ENCODE data around the gene RAD1.
A peak's percentile ranks its signal among the peaks of the same experiment; 100 is the strongest.

The RAD1 gene

DNA sequence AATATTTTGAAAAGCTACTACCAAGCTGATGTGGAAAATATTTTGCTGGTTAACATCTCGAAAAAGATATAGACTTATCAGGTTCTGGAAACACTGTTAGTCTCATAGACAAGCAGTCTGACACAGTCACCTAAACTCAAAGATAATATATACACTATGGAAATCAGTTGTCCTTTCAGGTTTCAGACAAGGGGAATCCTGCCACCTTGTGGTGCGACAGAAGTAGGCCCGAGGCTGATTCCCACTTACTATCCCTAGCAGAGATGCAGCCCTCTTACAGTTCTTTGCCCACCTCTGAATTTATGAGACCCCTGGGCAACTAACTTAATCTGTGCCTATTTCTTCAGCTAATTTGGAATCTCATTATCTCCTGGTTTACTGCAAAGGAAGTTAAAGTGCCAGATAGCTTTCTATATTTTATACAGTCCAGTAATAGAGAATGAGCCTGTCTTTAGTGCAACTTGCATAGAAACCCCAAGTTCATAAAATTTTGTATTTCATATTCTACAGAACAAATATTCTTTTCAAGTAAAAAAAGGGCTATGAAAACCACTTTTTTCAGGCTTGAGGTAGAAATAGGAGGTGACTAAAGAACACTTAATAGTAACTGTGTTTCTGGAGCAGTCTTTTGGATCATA, 16.9 kb downstream of the RAD1 start:
- Histone ChIP-seq H3K9me3 (ENCODE audit: low read length) (no peaks in the 10 kb centered on the region), H3K4me3 (ENCODE audit: low read depth, low read length, poor library complexity, severe bottlenecking) (no peak overlapping the region), H2AFZ (ENCODE audit: low read length) (no peak overlapping the region), H3K79me2 (ENCODE audit: insufficient read depth, low read length) (no peaks in the 10 kb centered on the region), H4K20me1 (ENCODE audit: insufficient read depth, low read length) (no peaks in the 10 kb centered on the region), H3K9me2 (ENCODE audit: low read depth, low read length) (no peaks in the 10 kb centered on the region), H3K9ac (ENCODE audit: low read length) (no peak overlapping the region), H3K36me3 (ENCODE audit: insufficient read depth, low read length) (no peaks in the 10 kb centered on the region), H3K4me1 (ENCODE audit: insufficient read depth, low read length, severe bottlenecking) (no peaks in the 10 kb centered on the region), H3K27ac (ENCODE audit: low read depth, low read length, poor library complexity, severe bottlenecking) (no peak overlapping the region), H3K4me2 (ENCODE audit: low read length) (no peak overlapping the region), H3F3A (ENCODE audit: insufficient read depth, low read length) (no peaks in the 10 kb centered on the region), H3K27me3 (ENCODE audit: insufficient read depth, low read length) (no peaks in the 10 kb centered on the region)
- TF ChIP-seq, protein P1, sequence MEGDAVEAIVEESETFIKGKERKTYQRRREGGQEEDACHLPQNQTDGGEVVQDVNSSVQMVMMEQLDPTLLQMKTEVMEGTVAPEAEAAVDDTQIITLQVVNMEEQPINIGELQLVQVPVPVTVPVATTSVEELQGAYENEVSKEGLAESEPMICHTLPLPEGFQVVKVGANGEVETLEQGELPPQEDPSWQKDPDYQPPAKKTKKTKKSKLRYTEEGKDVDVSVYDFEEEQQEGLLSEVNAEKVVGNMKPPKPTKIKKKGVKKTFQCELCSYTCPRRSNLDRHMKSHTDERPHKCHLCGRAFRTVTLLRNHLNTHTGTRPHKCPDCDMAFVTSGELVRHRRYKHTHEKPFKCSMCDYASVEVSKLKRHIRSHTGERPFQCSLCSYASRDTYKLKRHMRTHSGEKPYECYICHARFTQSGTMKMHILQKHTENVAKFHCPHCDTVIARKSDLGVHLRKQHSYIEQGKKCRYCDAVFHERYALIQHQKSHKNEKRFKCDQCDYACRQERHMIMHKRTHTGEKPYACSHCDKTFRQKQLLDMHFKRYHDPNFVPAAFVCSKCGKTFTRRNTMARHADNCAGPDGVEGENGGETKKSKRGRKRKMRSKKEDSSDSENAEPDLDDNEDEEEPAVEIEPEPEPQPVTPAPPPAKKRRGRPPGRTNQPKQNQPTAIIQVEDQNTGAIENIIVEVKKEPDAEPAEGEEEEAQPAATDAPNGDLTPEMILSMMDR (IDR thresholded peaks at IDR 0.05; ENCODE audit: low read length) = peak; percentile 85
- TF ChIP-seq EZH2 (IDR thresholded peaks at IDR 0.05; ENCODE audit: borderline replicate concordance, low read length) = no peak

DNA sequence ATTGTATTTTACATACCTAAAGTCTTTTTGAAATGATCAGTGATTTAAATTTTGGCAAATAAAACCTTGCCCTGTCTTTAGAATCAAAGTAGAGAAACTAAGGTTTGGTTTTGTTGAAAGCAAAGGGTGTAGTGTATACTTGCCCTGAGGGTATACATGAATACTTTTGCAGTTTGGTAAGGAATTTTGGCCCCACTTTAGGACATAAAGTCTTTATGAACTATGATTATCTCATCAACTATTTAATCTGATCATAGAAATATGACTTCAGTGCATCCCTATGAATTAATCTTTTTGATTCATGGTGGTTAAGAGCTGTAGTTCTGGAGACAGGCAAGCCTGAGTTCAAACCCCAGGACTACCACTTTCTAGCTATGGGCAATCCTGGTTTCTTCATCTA, 17.7 kb downstream of the RAD1 start:
- Histone ChIP-seq H3K4me2 (ENCODE audit: low read length) (no peak overlapping the region), H3K4me3 (ENCODE audit: low read depth, low read length, poor library complexity, severe bottlenecking) (no peak overlapping the region), H3K4me1 (ENCODE audit: insufficient read depth, low read length, severe bottlenecking) (no peaks in the 10 kb centered on the region), H3K27ac (ENCODE audit: low read depth, low read length, poor library complexity, severe bottlenecking) (no peak overlapping the region), H3K9me2 (ENCODE audit: low read depth, low read length) (no peaks in the 10 kb centered on the region), H3K9ac (ENCODE audit: low read length) (no peak overlapping the region), H3F3A (ENCODE audit: insufficient read depth, low read length) (no peaks in the 10 kb centered on the region), H4K20me1 (ENCODE audit: insufficient read depth, low read length) (no peaks in the 10 kb centered on the region), H3K36me3 (ENCODE audit: insufficient read depth, low read length) (no peaks in the 10 kb centered on the region), H3K27me3 (ENCODE audit: insufficient read depth, low read length) (no peaks in the 10 kb centered on the region), H3K79me2 (ENCODE audit: insufficient read depth, low read length) (no peaks in the 10 kb centered on the region), H2AFZ (ENCODE audit: low read length) (no peak overlapping the region), H3K9me3 (ENCODE audit: low read length) (no peaks in the 10 kb centered on the region)
- no peak for TF ChIP-seq EZH2 (IDR thresholded peaks at IDR 0.05; ENCODE audit: borderline replicate concordance, low read length)
- TF ChIP-seq, protein P1 (IDR thresholded peaks at IDR 0.05; ENCODE audit: low read length) = no peak

DNA sequence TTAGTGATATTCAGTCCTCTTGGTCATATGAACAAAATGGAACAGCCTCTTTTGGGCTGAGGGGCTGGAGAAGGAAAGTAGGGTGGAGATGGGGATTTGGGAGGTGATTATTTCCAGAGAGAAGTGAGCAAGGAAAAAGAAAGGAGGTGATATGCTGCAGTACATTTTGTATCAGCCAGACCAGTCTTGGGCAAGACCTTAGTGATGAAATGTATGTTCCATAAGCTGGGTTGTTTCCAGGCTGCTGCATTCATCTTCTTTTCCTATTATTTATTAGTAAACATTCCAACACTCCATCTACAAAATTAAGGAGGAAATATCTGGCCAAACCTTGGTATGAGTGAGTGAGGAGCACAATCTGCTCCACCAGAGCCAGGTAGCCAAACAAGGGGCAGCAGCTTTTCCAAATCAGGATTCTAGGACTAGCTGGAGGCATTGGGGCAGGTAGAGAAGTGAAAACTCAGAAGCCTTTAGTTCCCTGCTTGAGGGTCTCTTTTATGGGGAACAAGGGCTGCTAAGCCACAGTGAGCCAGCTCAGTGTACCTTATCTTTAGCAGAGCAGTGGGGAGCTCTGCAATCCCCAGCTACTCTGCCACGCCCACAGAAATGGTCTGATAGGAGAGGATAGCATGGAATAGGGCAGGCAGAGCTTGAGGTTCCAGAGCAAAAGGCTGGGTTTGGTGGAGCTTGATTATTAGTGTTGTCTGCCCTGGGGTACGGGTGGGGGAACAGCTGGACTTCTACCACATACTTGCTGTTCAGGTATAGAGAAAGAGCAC, 19.5 kb downstream of the RAD1 start:
- Histone ChIP-seq H3K27ac (ENCODE audit: low read depth, low read length, poor library complexity, severe bottlenecking) (no peak overlapping the region), H3K4me1 (ENCODE audit: insufficient read depth, low read length, severe bottlenecking) (no peaks in the 10 kb centered on the region), H3K4me2 (ENCODE audit: low read length) (no peak overlapping the region), H3K36me3 (ENCODE audit: insufficient read depth, low read length) (no peaks in the 10 kb centered on the region), H2AFZ (ENCODE audit: low read length) (no peak overlapping the region), H3F3A (ENCODE audit: insufficient read depth, low read length) (no peaks in the 10 kb centered on the region), H3K27me3 (ENCODE audit: insufficient read depth, low read length) (no peaks in the 10 kb centered on the region), H4K20me1 (ENCODE audit: insufficient read depth, low read length) (no peaks in the 10 kb centered on the region), H3K4me3 (ENCODE audit: low read depth, low read length, poor library complexity, severe bottlenecking) (no peak overlapping the region), H3K9me3 (ENCODE audit: low read length) (no peaks in the 10 kb centered on the region), H3K79me2 (ENCODE audit: insufficient read depth, low read length) (no peaks in the 10 kb centered on the region), H3K9ac (ENCODE audit: low read length) (no peak overlapping the region), H3K9me2 (ENCODE audit: low read depth, low read length) (no peaks in the 10 kb centered on the region)
- TF ChIP-seq, protein P1 (IDR thresholded peaks at IDR 0.05; ENCODE audit: low read length) = no peak
- TF ChIP-seq EZH2 (IDR thresholded peaks at IDR 0.05; ENCODE audit: borderline replicate concordance, low read length) = no peak

Data from OCI-LY1 (cell line).